NCI-H1092 (cell line): ENCODE results near the gene EYA4.

Experiments used
- DNase-seq: peaks from one replicate; lab custom pipeline; 2025; lab: John Stamatoyannopoulos, UW

EYA4 gene

GRCh38 chr6:133404151-133404550 is 163.0 kb downstream of the EYA4 start:
- DNase-seq, result no peak

- DNase-seq, result no peak
Observed at GRCh38 chr6:133404728-133405127, 163.6 kb downstream of the EYA4 start.

DNA sequence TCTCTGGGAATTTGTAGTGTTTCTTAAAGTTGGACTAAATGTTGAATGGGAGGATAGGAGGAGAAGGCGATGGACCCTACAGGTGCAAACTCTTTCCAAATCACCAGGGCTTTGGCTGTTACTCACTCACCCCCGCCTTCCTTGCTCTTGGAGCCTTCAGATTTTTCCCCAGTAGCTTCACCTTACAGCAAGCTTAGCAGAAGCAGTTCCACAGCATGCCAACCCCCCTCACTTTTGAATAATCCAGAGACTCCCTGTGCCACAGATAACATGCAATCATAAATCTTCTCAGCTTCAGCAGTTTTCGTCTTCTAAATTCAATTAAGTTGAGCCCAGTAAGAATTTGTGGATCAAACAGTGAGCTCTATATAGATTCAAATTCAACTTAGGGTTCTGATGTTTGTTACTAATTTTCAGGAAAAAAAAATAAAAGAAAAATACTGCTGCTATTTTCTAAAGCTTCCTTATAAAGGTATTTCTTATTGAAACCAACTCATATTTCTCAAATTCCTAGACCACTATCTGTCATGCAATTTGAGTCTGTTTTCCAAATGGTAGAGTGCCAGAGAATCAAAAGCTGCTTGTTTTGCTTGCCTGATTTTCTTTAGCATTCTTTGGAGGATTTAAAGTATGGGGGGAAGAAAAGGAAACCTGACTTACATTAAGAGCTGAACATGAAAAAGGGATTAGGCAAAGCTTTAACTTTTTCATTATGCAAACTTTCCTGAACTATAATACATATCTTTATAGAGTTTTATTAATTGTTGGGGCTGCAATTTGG is 166.4 kb downstream of the EYA4 start:
- no peak for DNase-seq

GRCh38 chr6:133408132-133408531 is 167.0 kb downstream of the EYA4 start:
- no peak for DNase-seq

DNA sequence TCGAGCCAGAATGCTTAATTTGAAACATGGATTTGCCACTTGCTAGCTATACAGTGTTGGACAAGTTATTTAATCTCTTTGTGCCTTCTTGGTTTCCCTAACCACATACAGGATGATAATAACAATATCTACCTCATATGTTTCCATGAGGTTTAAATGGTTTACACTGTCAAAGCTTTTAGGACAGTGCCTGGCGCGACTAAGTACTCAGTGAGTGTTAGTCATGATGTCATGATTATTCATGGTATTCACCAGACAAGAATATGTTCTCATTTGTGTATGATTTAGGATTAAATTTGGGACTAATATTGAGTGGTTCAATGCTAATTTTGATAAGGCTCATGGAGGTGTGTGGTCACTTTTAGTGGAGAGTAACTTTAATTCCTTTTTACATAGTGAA is 167.4 kb downstream of the EYA4 start:
- no peak for DNase-seq

- DNase-seq, result no peak
Observed at GRCh38 chr6:133410638-133411435, 169.7 kb downstream of the EYA4 start.

- DNase-seq, result no peak
Observed at GRCh38 chr6:133411757-133412156, 170.6 kb downstream of the EYA4 start.

DNA sequence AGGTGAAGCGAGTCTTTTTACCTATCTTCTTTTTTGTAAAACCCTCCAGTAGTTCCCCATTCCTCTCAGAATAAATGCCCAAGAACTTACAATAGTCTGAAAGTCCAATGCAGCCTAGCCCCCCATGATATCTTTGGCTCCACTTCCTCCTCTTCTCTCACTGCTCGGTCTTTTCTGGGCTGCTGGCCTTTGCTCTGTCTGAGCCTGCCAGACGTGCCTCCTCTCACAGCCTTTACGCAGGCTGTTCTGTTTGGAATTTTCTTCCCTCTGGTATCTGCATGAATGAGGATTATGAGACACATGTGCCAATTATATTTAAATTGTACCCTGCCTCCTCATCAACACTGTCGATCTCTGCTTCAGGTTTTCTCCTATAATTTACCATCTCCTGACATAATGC is 174.1 kb downstream of the EYA4 start:
- no peak for DNase-seq

DNA sequence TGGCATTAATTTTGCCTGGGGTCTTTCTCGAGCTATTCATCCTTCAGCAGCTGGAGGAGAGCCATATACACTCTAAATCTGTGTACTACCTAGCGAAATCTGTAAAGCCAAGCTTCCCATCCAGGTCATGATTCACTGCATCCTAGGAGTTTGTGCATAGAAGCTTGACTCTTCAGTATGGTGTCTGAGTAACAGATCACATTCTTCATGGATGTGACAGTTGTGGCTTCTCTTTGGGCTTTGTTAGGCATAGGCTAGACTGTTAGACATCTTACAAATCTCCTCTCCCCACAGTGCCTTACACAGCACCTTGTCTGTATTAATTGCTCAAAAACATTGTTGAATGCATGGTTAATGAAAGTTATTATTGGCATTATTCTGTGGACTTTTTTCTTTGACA is 177.0 kb downstream of the EYA4 start:
- DNase-seq, result no peak

GRCh38 chr6:133423242-133423641 is 182.1 kb downstream of the EYA4 start:
- no peak for DNase-seq

DNA sequence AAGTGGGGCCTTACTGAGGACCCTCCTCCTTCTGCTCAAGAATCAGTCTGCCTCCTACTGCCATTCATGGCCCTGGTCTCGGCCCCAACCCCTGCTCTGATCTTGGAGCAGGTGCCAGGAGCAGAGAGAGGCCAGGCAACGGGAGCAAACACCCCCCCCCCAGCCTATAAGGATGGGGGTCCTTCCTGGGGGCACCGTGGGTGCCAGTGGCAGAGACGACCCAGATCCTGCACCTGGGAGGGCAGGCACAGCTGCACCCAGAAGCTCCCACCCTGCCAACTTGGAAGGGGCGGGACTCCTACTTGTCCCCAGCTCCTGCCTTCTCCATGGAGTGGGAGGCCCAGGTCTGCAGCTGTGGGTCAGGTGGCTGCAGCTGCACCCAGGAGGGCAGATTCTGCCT is 183.2 kb downstream of the EYA4 start:
- DNase-seq, result no peak

DNA sequence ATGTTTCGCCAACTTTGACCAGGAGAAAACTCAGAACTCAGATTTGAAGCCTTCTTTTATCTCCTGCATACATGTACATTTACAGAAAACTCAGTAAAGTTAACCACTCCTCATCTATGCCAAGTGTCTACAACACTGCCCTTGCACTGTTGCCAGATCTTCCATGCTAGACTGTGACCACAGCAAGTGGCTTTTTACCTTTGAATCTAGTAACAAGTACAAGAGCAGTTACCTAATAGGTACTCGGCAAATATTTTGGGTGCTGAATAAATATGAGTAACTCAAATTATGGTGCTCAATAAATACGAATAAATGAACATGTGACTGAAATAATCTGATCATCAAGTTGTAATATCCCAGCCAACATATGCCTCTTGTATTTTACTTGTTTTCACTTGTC is 184.9 kb downstream of the EYA4 start:
- DNase-seq, result no peak

GRCh38 chr6:133428295-133428694 is 187.1 kb downstream of the EYA4 start:
- no peak for DNase-seq

DNA sequence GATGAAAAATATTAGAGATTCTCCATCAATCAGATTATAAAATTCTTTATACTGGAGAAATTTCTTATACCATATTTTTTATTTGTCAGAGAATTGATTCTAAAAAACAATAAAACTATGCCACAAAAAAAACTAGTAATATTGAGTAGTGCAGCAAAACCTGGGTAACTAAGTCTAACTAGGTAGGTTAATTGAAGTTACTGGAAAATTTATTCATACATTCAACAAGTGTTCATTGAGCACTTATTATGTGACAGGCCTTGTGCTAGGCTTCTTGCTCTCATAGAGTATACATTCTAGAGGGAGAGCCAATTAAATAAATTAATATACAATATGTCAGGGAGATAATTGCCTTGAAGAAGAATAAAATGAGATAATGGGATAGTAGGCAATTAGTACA is 189.4 kb downstream of the EYA4 start:
- DNase-seq, result no peak

DNA sequence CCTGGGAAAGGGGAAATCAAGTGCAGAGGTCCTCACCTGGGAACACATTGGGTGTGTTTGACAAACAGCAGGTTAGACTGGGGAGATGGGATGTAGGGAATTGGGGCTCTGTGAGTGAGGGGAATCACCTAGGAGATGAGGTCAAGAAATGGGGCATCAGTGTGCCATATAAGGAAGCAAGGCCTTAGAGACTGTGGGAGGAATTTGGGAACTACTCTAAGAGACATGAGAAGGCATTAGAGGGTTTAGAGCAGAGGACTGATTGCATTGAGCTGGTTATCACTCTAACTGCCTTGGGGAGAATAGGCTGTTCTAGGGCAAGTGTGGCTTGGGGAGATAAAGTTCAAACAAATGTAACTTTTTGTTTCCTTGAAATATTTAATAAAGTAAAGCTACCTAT is 189.9 kb downstream of the EYA4 start:
- DNase-seq, result no peak

DNA sequence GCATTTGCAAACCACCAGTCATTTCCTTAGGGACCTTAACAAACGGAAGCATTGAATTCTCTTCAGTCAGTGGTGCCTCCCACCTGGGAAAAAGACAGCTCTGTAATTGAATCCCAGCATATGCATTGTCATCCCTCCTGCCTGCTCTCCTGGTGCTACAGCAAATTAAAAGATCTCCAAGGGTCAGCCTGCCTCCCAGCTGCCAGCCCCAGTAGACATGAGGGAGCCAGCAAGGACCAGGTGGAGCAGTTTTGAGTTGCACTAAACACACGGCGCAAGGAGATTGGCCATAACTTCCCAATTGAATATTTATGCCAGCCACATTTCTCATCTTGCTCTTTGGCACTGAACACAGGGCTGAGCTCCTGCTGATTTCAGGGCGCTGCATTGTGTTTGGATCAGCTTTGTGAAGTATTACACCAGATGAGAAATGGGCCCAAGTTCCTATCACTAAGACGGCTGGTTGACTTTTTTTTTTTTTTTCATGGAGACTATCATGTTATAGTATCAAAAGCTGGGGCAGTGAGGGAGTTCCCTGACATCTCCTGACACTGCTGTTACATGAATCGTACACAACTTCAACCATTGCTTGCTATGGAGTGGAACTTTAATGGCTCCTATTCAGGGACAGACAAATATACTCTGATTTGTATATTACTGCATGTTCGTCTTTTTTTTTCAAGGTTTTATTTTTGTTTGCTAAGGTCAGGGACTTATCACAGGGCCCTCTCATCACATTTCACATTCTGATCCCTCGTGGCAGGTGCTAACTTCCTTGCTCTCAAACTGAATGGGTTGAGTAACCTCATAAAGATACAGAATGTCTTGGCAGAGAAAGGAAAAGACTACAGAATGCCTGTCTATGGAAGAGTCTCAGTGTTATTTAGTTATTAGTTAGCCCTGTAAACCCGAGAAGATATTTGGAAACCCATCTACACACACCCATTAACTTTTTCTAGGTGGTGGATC is 191.1 kb downstream of the EYA4 start:
- DNase-seq, result peak; percentile 61

GRCh38 chr6:133435065-133435728 is 194.0 kb downstream of the EYA4 start:
- DNase-seq, result no peak

DNA sequence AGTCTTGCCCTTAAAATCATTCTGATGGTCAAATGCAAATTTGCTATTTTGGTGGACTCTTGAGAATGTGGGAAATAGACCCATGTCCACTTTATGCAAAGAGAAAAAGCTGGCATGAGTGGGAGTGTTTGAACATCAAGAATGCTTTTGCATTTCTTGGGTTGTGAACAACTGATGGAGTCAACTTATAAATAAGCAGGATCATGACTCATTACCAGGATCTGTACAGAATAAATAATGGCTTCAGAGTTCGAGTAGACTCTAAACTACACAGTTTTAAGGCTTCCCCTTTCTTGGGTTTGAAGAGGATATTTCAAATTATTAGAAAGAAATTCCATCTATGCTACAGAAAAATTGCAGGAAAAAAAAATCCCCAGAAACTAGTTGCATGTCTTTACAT is 195.5 kb downstream of the EYA4 start:
- DNase-seq, result no peak

GRCh38 chr6:133441491-133441890 is 200.3 kb downstream of the EYA4 start:
- no peak for DNase-seq

DNA sequence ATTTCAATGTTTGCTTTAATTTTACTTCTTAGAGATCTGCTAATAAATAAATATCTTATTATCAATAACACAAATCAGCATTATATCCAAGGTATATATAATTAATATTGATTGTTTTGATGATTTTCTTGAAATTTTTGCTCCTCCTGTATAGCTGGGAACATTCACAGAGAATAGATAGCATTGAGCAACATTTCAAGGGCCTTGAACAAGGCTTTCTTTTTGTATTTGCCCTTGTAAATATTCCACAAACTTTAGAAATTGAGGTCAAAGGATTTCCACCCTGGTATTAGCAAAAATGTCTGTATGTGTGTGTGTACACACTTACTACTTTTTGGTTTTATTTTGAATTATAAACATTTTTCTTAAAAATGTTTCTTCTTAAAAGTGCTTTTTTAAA is 205.6 kb downstream of the EYA4 start:
- no peak for DNase-seq

DNA sequence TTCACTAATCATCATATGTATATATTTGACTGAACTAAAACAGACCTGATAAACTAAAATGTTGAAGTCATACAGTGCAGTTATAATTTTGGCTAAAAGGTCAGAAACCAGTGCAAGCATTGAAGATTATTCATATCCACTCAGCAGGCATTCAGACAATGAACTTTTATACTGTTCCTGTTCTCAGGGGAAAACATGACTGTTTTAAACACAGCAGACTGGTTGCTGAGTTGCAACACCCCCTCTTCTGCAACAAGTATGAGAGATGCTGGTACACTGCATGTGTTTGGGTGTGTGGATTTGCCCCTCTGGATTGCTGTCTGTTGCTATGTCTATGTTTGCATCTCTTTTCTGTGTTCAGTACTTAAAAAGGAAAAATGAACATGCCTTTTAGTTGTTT is 206.8 kb downstream of the EYA4 start:
- DNase-seq, result no peak

DNA sequence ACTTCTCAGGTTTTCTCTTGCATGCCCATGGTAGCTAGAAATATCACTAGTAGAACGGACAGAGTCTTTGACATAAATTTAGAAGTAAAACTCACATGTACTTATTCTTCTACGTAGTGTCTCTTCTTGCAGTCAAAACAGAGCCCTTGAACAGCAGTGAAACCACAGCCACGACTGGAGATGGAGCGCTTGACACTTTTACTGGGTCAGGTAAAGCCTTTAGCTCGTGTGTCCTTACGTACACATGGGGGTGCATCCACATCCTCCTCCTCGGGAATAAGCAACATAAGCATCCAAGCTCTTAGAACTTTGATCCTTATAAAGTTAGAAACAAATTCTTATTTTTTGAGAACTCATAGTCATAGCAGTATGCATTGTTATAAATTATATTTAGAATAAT is 215.3 kb downstream of the EYA4 start:
- DNase-seq, result no peak
